GM21423 (cell line): Measurements from ENCODE around the gene ACBD4.

Experiments
- ATAC-seq: cut with Tn5 transposase; IDR thresholded peaks from one replicate; pipeline ENCODE4 v1.9.1; 2021; ENCODE audit warnings: mild to moderate bottlenecking, moderate library complexity; ENCODE audit not compliant: unreplicated experiment

The ACBD4 gene

GRCh38 chr17:45177563-45177962, 42.1 kb downstream of the ACBD4 start:
- ATAC-seq = no peak

DNA sequence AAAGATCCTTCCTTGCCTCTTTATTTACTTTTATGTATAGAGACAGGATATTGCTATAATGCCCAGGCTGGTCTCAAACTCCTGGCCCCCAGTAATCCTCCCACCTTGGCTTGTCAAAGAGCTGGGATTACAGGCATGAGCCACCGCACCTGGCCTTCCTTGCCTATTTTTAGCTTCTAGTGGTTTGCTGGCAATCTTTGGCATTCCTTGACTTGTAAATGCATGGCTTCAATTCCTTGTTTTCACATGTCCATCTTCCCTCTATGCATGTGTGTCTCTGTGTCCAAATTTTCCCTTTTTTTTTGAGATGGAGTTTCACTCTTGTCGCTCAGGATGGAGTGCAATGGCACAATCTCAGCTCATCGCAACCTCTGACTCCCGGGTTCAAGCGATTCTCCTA, 48.7 kb downstream of the ACBD4 start:
- no peak for ATAC-seq

- ATAC-seq = no peak
Observed at GRCh38 chr17:45186801-45187354, 51.4 kb downstream of the ACBD4 start.

DNA sequence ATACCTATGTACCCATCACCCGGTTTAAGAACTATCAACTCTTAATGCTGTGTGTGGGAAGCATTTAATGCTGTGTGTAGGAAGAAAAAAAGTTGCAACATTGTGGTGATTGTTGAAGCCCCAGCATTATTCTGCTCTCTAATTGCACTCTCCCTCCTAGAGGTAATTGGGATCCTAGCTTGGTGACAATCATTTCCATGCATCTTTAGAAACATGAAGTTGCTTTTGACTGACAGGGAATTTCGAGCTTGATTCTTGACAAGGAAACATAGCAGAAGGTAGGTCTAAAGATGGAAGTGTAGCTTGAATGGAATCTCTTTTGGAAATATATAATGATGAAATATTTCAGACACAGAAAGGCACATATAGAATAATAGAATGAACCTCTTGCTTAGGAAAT, 53.5 kb downstream of the ACBD4 start:
- no peak for ATAC-seq

DNA sequence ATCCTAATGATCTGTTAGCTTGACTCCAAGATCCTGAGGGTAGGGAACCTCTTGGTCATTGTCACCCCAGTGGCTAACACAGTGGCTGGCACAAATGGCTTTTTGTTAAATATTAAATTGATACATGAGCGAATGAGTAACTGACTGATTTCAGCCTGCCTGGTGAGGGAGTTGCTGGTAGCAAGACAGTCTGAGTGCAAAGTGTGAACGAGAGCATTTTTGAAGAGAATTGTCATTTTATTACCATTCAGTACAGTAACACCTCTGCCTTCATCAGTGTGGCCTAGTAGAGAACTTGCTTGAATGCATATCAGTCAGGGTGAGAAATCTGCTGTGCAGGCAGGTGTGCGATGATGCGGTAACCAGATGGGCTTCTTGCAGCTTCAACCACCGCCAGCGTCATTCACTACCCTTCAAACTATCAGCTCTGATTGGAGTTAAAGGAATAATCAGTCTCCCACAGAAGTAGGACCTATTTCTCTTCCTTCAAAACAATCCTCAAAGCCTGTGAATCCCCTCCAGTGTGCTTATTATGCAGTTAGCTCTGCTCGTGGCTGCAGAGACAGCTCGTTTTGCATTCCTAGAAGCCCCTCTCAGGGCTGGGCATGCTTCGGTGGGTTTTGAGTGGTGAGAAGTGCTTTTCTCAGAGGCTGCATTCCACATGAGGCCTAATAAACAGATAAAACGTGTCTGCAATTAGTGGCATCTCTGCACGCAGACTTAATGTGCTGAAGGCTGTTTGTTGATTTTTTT, 55.2 kb downstream of the ACBD4 start:
- ATAC-seq = no peak
